Stomach (tissue), 9 donors: Measurements from ENCODE around the gene RALGAPB. TPM values are rescaled to one million over a fixed set of nuclear protein-coding genes. Genes with fewer than 3 reads are reported as not detected.
A peak's percentile ranks its signal among the peaks of the same experiment; 100 is the strongest.

Experiments
- DNase-seq, 2 donors: peaks; one replicate each; pipeline versions ENCODE4 v3.0.0 to v3.0.0-alpha.2; 2013 to 2019
- H3K27ac ChIP-seq, 5 donors: fragments of 200-600 bp in 4 of 5; sonication (generic) in 4 of 5; one replicate each; pipeline ENCODE4 v1.5.1; 2013 to 2019; ENCODE audit warnings: mild to moderate bottlenecking in 1 of 5, moderate library complexity in 1 of 5
- H3K27me3 ChIP-seq, 3 donors: fragments of 200-600 bp; sonication (generic); one replicate each; pipeline ENCODE4 v1.5.1; 2017 to 2019; ENCODE audit warnings: mixed run types in 1 of 3
- H3K36me3 ChIP-seq, 4 donors: fragments of 200-600 bp; sonication (generic); 1 replicate in 3 of 4; 2 replicates in 1 of 4; pipeline ENCODE4 v1.5.1; 2016 to 2019
- H3K4me1 ChIP-seq, 4 donors: fragments of 200-600 bp; sonication (generic); one replicate each; pipeline ENCODE4 v1.5.1; 2016 to 2019
- H3K4me3 ChIP-seq, 4 donors: fragments of 200-600 bp; sonication (generic) in 3 of 4; one replicate each; pipeline ENCODE4 v1.5.1; 2016 to 2019; ENCODE audit warnings: mild to moderate bottlenecking in 1 of 4
- H3K9me3 ChIP-seq, 4 donors: fragments of 200-600 bp; sonication (generic); one replicate each; pipeline ENCODE4 v1.5.1; 2016 to 2019
- CTCF ChIP-seq, 7 experiments: fragments of 450-650 bp in 4 of 7; fragments of 200-600 bp in 3 of 7; sonication (generic) in 3 of 7; IDR thresholded peaks; one replicate each; pipeline ENCODE4 v1.5.1; 2016 to 2019; ENCODE audit warnings: antibody characterized with exemption in 7 of 7, control low read depth in 2 of 7, mild to moderate bottlenecking in 1 of 7
- EP300 ChIP-seq: sonication (generic); formaldehyde crosslinking; IDR thresholded peaks from one replicate; pipeline ENCODE4 v1.6.1; 2017; ENCODE audit warnings: antibody characterized with exemption
- POLR2A ChIP-seq, 4 donors: fragments of 450-650 bp; IDR thresholded peaks; one replicate each; pipeline ENCODE4 v1.6.1; 2016; ENCODE audit warnings: antibody characterized with exemption in 4 of 4, control low read depth in 2 of 4, mild to moderate bottlenecking in 1 of 4, moderate library complexity in 1 of 4
- POLR2AphosphoS5 ChIP-seq, 3 donors: sonication (generic); formaldehyde crosslinking; IDR thresholded peaks; one replicate each; pipeline ENCODE4 v1.6.1; 2016; ENCODE audit warnings: antibody characterized with exemption in 3 of 3
- WGBS, 5 donors: extraction: QIAGEN DNeasy Blood & Tissue Kit in 3 of 5; methylation state at CpG; one replicate each; pipeline versions ENCODE4 v1.1.5 to v1.1.7; 2013 to 2018; 5-methylcytosine and 5-hydroxymethylcytosine counted together
- intact Hi-C: fragments of 100-400 bp; cut with DNase I; formaldehyde crosslinking; loops from one replicate; pipeline ENCODE4 v1.15.1; 2023; ENCODE audit warnings: low total_unique reads
- polyA plus RNA-seq, 3 donors: library from polyadenylated mRNA; stranded (reverse); fragments of 200-250 nt; gene quantifications; one replicate each; pipeline ENCODE4 v1.2.3, GENCODE V29; 2013
- total RNA-seq, 5 donors: library from RNA; depleted of rRNA; stranded (reverse); fragments of >200 nt; gene quantifications; one replicate each; pipeline versions ENCODE4 v1.1.0 to v1.2.3, GENCODE V29; 2014 to 2016
- donor health status: healthy with polysubstance abuse.
- donor health status: Bipolar disorder and iron deficiency.
- donor health status: healthy.

Gene RALGAPB
- total and polyA plus RNA-seq, 8 donors = 5.4 to 57.5 (median 36.5) TPM

- TF ChIP-seq CTCF (IDR thresholded peaks at IDR 0.05) (no peak), POLR2A (IDR thresholded peaks at IDR 0.05) (no peak), POLR2AphosphoS5 (IDR thresholded peaks at IDR 0.05) (no peak), EP300 (no peak)
- intact Hi-C loops = no loop called here
- 61 to 72% (median 68%) methylated on average over 9 of the region's 9 CpGs for WGBS, 5 donors
- no peaks in the 10 kb centered on the region for H3K9me3 ChIP-seq
- H3K27me3 ChIP-seq = peaks cover 0 to 5% (median 0%) of the 10 kb centered on the region in 3 donors
- H3K36me3 ChIP-seq = no peaks in the 10 kb centered on the region
- no peak overlapping the region for H3K4me3 ChIP-seq
- H3K27ac ChIP-seq = no peak overlapping the region
- peaks cover 0 to 8% (median 7%) of the 10 kb centered on the region in 4 donors for H3K4me1 ChIP-seq
- no peak for DNase-seq
Observed at GRCh38 chr20:38441916-38442315, 30.7 kb upstream of the RALGAPB start.

GRCh38 chr20:38445381-38445796, 27.3 kb upstream of the RALGAPB start:
- H3K27ac ChIP-seq = no peak overlapping the region
- peaks cover 3 to 26% (median 21%) of the 10 kb centered on the region in 4 donors for H3K36me3 ChIP-seq
- 78 to 90% (median 84%) methylated on average over 3 of the region's 3 CpGs for WGBS, 5 donors
- peaks cover 9 to 29% (median 24%) of the 10 kb centered on the region in 4 donors for H3K4me1 ChIP-seq
- H3K4me3 ChIP-seq = no peak overlapping the region
- H3K9me3 ChIP-seq = no peaks in the 10 kb centered on the region
- no peak for TF ChIP-seq EP300
- TF ChIP-seq POLR2AphosphoS5 (IDR thresholded peaks at IDR 0.05) = no peak
- TF ChIP-seq POLR2A (IDR thresholded peaks at IDR 0.05) = no peak
- TF ChIP-seq CTCF (IDR thresholded peaks at IDR 0.05) = no peak
- H3K27me3 ChIP-seq = peaks cover 0 to 5% (median 0%) of the 10 kb centered on the region in 3 donors
- DNase-seq = no peak
- intact Hi-C loops = no loop called here

- 70 to 75% (median 74%) methylated on average over 6 of the region's 6 CpGs for WGBS, 5 donors
- Histone ChIP-seq H3K9me3 (no peaks in the 10 kb centered on the region), H3K4me1 (peaks cover 9 to 29% (median 24%) of the 10 kb centered on the region in 4 donors), H3K27me3 (peaks cover 0 to 5% (median 0%) of the 10 kb centered on the region in 3 donors), H3K4me3 (peak overlapping the region; percentile 68 to 95 (median 86)), H3K27ac (peak overlapping the region in 4 of 5 donors; percentile 85 to 89 (median 89)), H3K36me3 (peaks cover 5 to 32% (median 27%) of the 10 kb centered on the region in 4 donors)
- TF ChIP-seq POLR2A (IDR thresholded peaks at IDR 0.05) (no peak), CTCF (IDR thresholded peaks at IDR 0.05) (no peak), EP300 (no peak), POLR2AphosphoS5 (IDR thresholded peaks at IDR 0.05) (no peak)
- intact Hi-C loops = no loop called here
- no peak for DNase-seq
Observed at GRCh38 chr20:38445901-38446425, 26.7 kb upstream of the RALGAPB start.

GRCh38 chr20:38446441-38447209, 26.0 kb upstream of the RALGAPB start:
- WGBS, 5 donors = 1 to 10% (median 2%) methylated on average over 15 to 56 of the region's 56 CpGs
- H3K4me1 ChIP-seq = peaks cover 9 to 29% (median 24%) of the 10 kb centered on the region in 4 donors
- H3K4me3 ChIP-seq = peak overlapping the region; percentile 68 to 95 (median 86)
- no peaks in the 10 kb centered on the region for H3K9me3 ChIP-seq
- H3K27ac ChIP-seq = peak overlapping the region; percentile 85 to 90 (median 89)
- intact Hi-C loops = no loop called here
- peak; percentile 75 to 97 (median 93) for TF ChIP-seq POLR2AphosphoS5 (IDR thresholded peaks at IDR 0.05)
- TF ChIP-seq EP300 = no peak
- TF ChIP-seq CTCF (IDR thresholded peaks at IDR 0.05) = peak in 5 of 7 experiments; percentile 82 to 95 (median 87)
- H3K36me3 ChIP-seq = peaks cover 5 to 39% (median 33%) of the 10 kb centered on the region in 4 donors
- H3K27me3 ChIP-seq = peaks cover 0 to 3% (median 0%) of the 10 kb centered on the region in 3 donors
- peak; percentile 93 to 97 for DNase-seq
